Lower lobe of right lung (tissue), 2 donors: Measurements from ENCODE around the gene COMMD10. TPM values are rescaled to one million over a fixed set of nuclear protein-coding genes. Genes with fewer than 3 reads are reported as not detected.

ENCODE experiments used
- ATAC-seq, 2 donors: fragments of 200-7000 bp; cut with Tn5 transposase; one replicate each; pipeline ENCODE4 v1.9.1; 2020 to 2022; ENCODE audit warnings: mild to moderate bottlenecking in 2 of 2, moderate library complexity in 2 of 2
- DNase-seq: peaks from one replicate; pipeline ENCODE4 v3.0.0-alpha.2; 2020
- H3K27ac ChIP-seq: fragments of 200-600 bp; one replicate; pipeline ENCODE4 v1.8.0; 2022
- H3K27me3 ChIP-seq: fragments of 200-600 bp; one replicate; pipeline ENCODE4 v1.8.0; 2022; ENCODE audit warnings: low read depth
- H3K36me3 ChIP-seq: fragments of 200-600 bp; one replicate; pipeline ENCODE4 v1.8.0; 2022; ENCODE audit warnings: mild to moderate bottlenecking
- H3K4me1 ChIP-seq: fragments of 200-600 bp; one replicate; pipeline ENCODE4 v1.8.0; 2022
- H3K4me3 ChIP-seq: fragments of 200-600 bp; one replicate; pipeline ENCODE4 v1.8.0; 2022; ENCODE audit warnings: mild to moderate bottlenecking
- H3K9me3 ChIP-seq: fragments of 200-600 bp; one replicate; pipeline ENCODE4 v1.8.0; 2022
- intact Hi-C: fragments of 100-400 bp; cut with DNase I; formaldehyde crosslinking; loops from one replicate; pipeline ENCODE4 v1.11.0; 2022
- total RNA-seq: library from RNA; stranded (reverse); fragmentation: NEBNext Ultra II Directional; extraction: Animal tissue kit (Norgen Biotek cat#: 25700); gene quantifications from one replicate; pipeline ENCODE4 v1.2.1, GENCODE V29; 2021
- TF ChIP-seq, protein P1 (sequence below): fragments of 200-600 bp; IDR thresholded peaks from one replicate; pipeline ENCODE4 v1.8.0; 2022; ENCODE audit warnings: antibody characterized with exemption, mild to moderate bottlenecking
- donor health status: DM: no; HTN: yes; CAD: no; lungs with severe emphysema.

COMMD10 gene
- total RNA-seq, 1 donor from 2014 or later: 33.8 TPM

DNA sequence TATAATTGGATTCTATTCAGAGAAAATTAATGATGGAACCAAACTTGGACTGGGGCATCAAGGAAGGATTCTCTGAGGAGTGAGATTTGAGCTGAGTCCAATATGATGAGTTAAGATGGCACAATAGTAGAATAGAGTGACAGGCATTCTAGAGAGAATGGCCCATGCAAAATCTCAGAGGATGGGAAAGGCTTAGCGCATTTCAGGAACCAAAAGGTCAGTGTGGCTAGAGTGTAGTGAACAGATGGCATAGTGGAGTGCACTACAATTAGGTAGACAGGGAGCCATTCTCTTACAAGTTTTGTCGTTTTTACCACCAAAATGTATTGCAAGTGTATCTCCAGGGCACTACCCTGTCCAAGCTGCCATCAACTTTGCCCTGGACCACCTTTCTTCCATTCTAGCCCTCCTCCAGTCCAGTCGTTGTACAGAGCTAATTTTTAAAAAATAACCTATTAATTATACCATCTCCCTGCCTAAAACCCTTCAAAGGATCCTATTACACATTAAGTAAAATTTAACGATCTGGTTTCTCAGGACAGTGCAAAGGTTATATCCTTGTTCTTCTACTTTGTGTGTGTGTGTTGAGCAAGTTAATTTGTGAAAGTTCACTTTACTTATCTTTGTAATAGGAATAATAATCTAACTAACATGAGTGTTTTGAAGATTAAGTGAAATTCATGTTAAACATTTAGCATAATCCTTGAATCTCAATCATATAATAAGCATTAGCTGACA lies 211.7 kb downstream of the COMMD10 start:
- intact Hi-C loops: no loop called here

DNA sequence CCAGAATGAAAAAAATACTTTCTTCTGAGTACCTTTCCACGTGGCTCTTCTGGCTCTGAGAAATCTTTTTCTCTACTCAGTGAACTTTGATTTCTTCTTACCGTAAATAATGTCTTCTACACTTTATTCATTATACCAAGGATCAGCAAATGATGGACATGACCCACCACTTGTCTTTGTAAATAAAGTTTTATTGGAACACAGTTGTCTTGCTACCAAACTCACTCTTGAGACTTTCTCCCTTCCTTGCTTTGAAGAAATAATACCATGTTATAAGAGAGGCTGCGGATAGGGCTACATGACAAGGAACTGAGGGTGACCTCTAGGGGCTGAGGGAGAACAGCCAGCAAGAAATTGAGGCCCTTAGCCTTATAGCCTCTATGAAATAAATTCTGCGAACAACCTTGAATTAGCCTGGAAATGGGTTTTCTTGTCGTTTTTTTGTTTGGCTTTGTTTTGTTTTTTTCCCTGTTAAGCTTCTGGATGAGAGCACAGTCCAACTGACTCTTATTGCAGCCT lies 212.5 kb downstream of the COMMD10 start:
- intact Hi-C loops: no loop called here
- Histone ChIP-seq H3K4me3 (no peak overlapping the region), H3K36me3 (peaks cover 11% of the 10 kb centered on the region), H3K27ac (no peak overlapping the region), H3K27me3 (no peaks in the 10 kb centered on the region), H3K4me1 (no peaks in the 10 kb centered on the region), H3K9me3 (peaks cover 11% of the 10 kb centered on the region)
- no peak for ATAC-seq
- TF ChIP-seq, protein P1, sequence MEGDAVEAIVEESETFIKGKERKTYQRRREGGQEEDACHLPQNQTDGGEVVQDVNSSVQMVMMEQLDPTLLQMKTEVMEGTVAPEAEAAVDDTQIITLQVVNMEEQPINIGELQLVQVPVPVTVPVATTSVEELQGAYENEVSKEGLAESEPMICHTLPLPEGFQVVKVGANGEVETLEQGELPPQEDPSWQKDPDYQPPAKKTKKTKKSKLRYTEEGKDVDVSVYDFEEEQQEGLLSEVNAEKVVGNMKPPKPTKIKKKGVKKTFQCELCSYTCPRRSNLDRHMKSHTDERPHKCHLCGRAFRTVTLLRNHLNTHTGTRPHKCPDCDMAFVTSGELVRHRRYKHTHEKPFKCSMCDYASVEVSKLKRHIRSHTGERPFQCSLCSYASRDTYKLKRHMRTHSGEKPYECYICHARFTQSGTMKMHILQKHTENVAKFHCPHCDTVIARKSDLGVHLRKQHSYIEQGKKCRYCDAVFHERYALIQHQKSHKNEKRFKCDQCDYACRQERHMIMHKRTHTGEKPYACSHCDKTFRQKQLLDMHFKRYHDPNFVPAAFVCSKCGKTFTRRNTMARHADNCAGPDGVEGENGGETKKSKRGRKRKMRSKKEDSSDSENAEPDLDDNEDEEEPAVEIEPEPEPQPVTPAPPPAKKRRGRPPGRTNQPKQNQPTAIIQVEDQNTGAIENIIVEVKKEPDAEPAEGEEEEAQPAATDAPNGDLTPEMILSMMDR: no peak
- DNase-seq: no peak

More for the DNA sequence above, 211.7 kb downstream of the COMMD10 start:
- Histone ChIP-seq H3K4me1 (no peaks in the 10 kb centered on the region), H3K27ac (no peak overlapping the region), H3K36me3 (peaks cover 11% of the 10 kb centered on the region), H3K9me3 (peaks cover 11% of the 10 kb centered on the region), H3K4me3 (no peak overlapping the region), H3K27me3 (no peaks in the 10 kb centered on the region)
- ATAC-seq (no peak), DNase-seq (no peak)
- TF ChIP-seq, protein P1: no peak

DNA sequence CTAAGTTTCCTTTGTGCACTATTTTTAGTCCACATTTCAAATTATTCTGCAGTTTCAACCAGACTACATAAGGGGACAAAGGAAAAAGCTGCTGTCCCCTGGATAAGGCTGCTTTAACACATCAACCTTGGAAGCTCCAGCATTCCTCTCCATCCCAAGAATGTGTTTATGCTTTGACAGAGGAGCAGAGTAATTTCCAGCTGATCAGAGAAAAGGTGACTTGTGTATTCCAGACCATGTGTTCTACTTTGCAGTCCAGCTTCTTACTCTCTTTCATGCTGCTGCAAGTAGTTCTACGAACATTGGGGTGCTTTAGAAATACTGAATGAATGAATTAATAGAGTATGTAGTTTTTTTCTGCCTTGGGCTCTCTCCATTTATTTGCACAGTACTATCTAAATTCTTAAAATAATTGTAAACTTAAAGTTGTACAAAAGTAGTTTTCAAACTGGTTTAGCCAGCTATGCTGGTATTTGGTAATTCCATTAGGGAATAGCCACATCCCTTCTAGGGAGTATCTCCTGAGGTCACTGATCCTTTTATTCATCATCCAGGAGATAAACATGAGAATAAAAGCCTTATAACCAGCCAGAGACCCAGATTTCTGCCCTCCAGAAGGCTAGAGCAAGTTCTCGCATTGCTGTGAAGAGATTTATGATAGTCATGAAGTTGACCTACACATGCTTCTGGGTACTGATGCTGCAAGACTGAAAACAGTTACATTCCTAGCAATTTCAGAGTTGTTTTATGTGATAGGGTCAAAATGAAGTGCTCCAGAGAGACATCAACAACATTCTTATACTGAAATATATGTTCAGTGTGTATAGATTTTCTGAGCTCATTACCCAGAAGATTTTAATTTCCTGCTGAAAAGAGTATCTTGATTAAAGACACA lies 215.2 kb downstream of the COMMD10 start:
- ATAC-seq: no peak
- H3K4me3 ChIP-seq: no peak overlapping the region
- H3K9me3 ChIP-seq: peaks cover 11% of the 10 kb centered on the region
- H3K27me3 ChIP-seq: no peaks in the 10 kb centered on the region
- no peak for DNase-seq
- no peaks in the 10 kb centered on the region for H3K4me1 ChIP-seq
- intact Hi-C loops: no loop called here
- no peak overlapping the region for H3K27ac ChIP-seq
- TF ChIP-seq, protein P1: no peak
- peaks cover 27% of the 10 kb centered on the region for H3K36me3 ChIP-seq

DNA sequence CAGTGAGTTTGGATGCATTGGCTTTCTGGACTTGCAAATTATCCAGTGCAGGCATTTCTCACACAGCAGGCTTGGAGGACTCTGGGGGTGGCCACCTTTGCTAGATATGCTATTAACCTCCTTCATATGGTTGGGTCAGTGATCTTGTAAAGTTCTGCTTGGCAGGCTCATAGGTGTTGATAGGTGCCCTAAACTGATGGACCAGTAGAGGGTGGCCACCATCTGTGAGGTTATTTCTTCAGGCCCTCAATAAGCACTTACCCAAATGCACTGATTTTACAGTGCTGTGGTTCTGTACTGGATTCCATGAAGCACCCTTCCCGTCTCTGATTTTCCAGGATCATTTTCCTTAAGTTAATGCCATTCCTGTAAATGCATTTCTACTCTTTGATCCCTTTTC lies 216.3 kb downstream of the COMMD10 start:
- peaks cover 11% of the 10 kb centered on the region for H3K9me3 ChIP-seq
- H3K4me3 ChIP-seq: no peak overlapping the region
- peaks cover 39% of the 10 kb centered on the region for H3K36me3 ChIP-seq
- H3K27ac ChIP-seq: no peak overlapping the region
- no peaks in the 10 kb centered on the region for H3K4me1 ChIP-seq
- intact Hi-C loops: no loop called here
- no peaks in the 10 kb centered on the region for H3K27me3 ChIP-seq
- no peak for ATAC-seq
- TF ChIP-seq, protein P1: no peak
- DNase-seq: no peak

DNA sequence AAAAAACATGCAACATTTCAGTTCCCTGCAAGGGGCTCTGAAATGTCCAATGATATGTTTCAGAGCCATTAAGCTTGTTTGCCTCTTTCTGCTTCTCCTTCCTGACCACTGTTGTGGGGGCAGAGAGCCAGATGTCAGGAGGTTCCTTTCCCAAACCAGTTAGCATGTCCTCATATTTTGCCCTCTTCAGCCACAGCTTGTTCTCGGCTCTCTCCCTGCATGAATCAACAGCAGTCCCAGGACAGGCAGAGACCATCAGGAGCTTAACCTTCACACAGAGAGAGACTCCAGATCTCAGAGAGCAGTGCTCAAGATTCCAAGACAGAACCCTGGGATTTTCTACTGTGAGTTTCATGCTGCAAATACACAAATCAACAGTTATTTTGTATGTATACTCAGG lies 218.5 kb downstream of the COMMD10 start:
- Histone ChIP-seq H3K4me1 (no peaks in the 10 kb centered on the region), H3K36me3 (peaks cover 52% of the 10 kb centered on the region), H3K27ac (no peak overlapping the region), H3K9me3 (peaks cover 20% of the 10 kb centered on the region), H3K4me3 (no peak overlapping the region), H3K27me3 (no peaks in the 10 kb centered on the region)
- DNase-seq: no peak
- TF ChIP-seq, protein P1: no peak
- intact Hi-C loops: no loop called here
- ATAC-seq: no peak
